Lung (tissue), 12 donors: Measurements from ENCODE around the gene ADAMTS4. TPM values are rescaled to one million over a fixed set of nuclear protein-coding genes. Genes with fewer than 3 reads are reported as not detected.
A peak's percentile ranks its signal among the peaks of the same experiment; 100 is the strongest.

Source experiments
- ATAC-seq: fragments of 200-7000 bp; cut with Tn5 transposase; one replicate; pipeline ENCODE4 v1.9.1; 2020; ENCODE audit warnings: moderate number of reproducible peaks; ENCODE audit not compliant: insufficient read depth, low FRiP score
- DNase-seq, 3 donors: peaks; one replicate each; pipeline ENCODE4 v3.0.0-alpha.2; 2013 to 2017
- H3K27ac ChIP-seq, 2 donors: one replicate each; pipeline ENCODE4 v1.5.1; 2013; ENCODE audit warnings: mild to moderate bottlenecking in 2 of 2, moderate library complexity in 2 of 2, control low read depth in 1 of 2, inconsistent platforms in 1 of 2, low read depth in 1 of 2, low read length in 1 of 2
- H3K27me3 ChIP-seq, 3 donors: one replicate each; pipeline ENCODE4 v1.5.1; 2013; ENCODE audit warnings: low read length in 2 of 3; ENCODE audit not compliant: control insufficient read depth in 3 of 3, insufficient read depth in 3 of 3
- H3K36me3 ChIP-seq, 4 donors: one replicate each; pipeline ENCODE4 v1.5.1; 2013; ENCODE audit warnings: low read length in 4 of 4, mild to moderate bottlenecking in 1 of 4, moderate library complexity in 1 of 4; ENCODE audit not compliant: control insufficient read depth in 4 of 4, insufficient read depth in 4 of 4
- H3K4me1 ChIP-seq, 5 donors: one replicate each; pipeline ENCODE4 v1.5.1; 2013; ENCODE audit warnings: low read length in 5 of 5, mild to moderate bottlenecking in 2 of 5, moderate library complexity in 1 of 5; ENCODE audit not compliant: control insufficient read depth in 5 of 5, insufficient read depth in 5 of 5
- H3K4me3 ChIP-seq: one replicate; pipeline ENCODE4 v1.5.1; 2013; ENCODE audit warnings: mild to moderate bottlenecking, control low read depth, moderate library complexity
- H3K9ac ChIP-seq, 2 donors: one replicate each; pipeline ENCODE4 v1.5.1; 2013; ENCODE audit warnings: low read length in 2 of 2, control low read depth in 1 of 2; ENCODE audit not compliant: insufficient read depth in 1 of 2
- H3K9me3 ChIP-seq, 4 donors: one replicate each; pipeline ENCODE4 v1.5.1; 2013; ENCODE audit warnings: low read length in 3 of 4, mild to moderate bottlenecking in 1 of 4, moderate library complexity in 1 of 4; ENCODE audit not compliant: control insufficient read depth in 4 of 4, insufficient read depth in 3 of 4
- WGBS, 2 donors: extraction: QIAGEN DNeasy Blood & Tissue Kit; methylation state at CpG; one replicate each; pipeline ENCODE4 v1.1.7; 2013; 5-methylcytosine and 5-hydroxymethylcytosine counted together
- polyA plus RNA-seq, 2 donors: library from polyadenylated mRNA; stranded (reverse); fragments of 200-250 nt; gene quantifications; one replicate each; pipeline ENCODE4 v1.2.1, GENCODE V29; 2013
- total RNA-seq, 2 donors: library from RNA; depleted of rRNA in 1 of 2; stranded (reverse); fragments of >200 nt in 1 of 2; gene quantifications; one replicate each; pipeline ENCODE4 v1.2.1, GENCODE V29; 2014 to 2021
- TF ChIP-seq, protein P1 (sequence below): IDR thresholded peaks from 2 replicates; pipeline ENCODE4 v1.5.1; 2012; ENCODE audit warnings: mild to moderate bottlenecking; ENCODE audit errors: control extremely low read depth, extremely low read depth
- donor health status: control.
- donor health status: control.
- donor health status: Bipolar disorder and iron deficiency.
- donor health status: healthy.
- donor health status: DM: yes; HTN: yes; CAD: no.

ADAMTS4 gene
- total and polyA plus RNA-seq, 4 donors: 2.3 to 22.3 (median 13.0) TPM

DNA sequence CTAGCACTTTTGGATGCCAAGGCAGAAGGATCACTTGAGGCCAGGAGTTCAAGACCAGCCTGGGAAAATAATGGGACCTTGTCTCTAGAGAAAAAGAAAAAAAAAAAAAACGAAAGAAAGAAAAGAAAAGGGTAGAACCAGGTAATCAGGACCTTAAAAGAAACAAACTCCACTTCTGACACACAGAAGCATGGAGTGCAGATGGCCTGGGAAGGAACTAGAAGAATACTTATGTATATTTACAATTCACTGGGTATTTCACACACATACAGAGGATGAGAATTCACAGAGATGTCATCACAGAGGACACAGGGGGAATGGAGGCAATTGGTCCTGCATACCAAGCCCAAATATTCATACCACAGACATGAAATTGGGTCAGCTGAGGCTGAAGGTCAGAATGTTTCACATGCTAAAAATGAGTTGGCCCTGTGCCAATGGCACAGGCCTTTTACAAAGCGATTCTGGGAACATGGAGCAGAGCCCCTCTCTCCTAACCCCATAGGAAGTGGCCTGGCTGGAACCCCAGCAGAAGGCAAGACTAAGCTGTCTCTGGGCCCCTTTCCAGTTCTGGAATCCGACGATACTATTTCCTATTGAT, 26.0 kb downstream of the ADAMTS4 start:
- H3K27ac ChIP-seq: peak overlapping the region; percentile 25 to 45
- no peaks in the 10 kb centered on the region for H3K9me3 ChIP-seq
- H3K4me3 ChIP-seq: no peak overlapping the region
- no peak overlapping the region for H3K9ac ChIP-seq
- 61 to 71% methylated on average over 4 of the region's 4 CpGs for WGBS, 2 donors
- no peaks in the 10 kb centered on the region for H3K27me3 ChIP-seq
- H3K4me1 ChIP-seq: peaks cover 0 to 19% (median 7%) of the 10 kb centered on the region in 5 donors
- no peak for DNase-seq
- no peak for ATAC-seq
- TF ChIP-seq, protein P1, sequence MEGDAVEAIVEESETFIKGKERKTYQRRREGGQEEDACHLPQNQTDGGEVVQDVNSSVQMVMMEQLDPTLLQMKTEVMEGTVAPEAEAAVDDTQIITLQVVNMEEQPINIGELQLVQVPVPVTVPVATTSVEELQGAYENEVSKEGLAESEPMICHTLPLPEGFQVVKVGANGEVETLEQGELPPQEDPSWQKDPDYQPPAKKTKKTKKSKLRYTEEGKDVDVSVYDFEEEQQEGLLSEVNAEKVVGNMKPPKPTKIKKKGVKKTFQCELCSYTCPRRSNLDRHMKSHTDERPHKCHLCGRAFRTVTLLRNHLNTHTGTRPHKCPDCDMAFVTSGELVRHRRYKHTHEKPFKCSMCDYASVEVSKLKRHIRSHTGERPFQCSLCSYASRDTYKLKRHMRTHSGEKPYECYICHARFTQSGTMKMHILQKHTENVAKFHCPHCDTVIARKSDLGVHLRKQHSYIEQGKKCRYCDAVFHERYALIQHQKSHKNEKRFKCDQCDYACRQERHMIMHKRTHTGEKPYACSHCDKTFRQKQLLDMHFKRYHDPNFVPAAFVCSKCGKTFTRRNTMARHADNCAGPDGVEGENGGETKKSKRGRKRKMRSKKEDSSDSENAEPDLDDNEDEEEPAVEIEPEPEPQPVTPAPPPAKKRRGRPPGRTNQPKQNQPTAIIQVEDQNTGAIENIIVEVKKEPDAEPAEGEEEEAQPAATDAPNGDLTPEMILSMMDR: no peak
- H3K36me3 ChIP-seq: peaks cover 7 to 47% (median 37%) of the 10 kb centered on the region in 4 donors

DNA sequence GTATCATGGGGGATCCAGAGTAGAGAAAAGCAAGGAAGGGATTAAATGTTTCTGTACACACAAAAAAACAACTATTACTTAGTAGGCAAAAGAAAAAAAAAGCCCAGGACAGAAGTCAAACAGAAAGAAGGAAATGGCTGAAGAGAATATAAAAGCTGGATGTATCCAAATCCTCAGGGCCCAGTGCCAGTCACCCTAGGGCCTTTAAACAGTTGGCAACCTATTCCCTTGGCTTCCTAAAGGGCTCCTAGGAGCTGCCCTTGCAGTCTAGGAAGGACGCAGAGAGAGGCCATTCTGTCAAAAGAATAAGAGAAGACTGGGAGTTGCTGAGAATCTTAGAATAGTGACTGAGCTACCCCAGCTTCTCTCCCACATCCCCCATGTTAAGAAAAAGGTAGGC, 26.5 kb downstream of the ADAMTS4 start:
- peaks cover 7 to 47% (median 37%) of the 10 kb centered on the region in 4 donors for H3K36me3 ChIP-seq
- ATAC-seq: no peak
- TF ChIP-seq, protein P1: no peak
- H3K27ac ChIP-seq: no peak overlapping the region
- H3K9me3 ChIP-seq: no peaks in the 10 kb centered on the region
- peaks cover 0 to 15% (median 8%) of the 10 kb centered on the region in 5 donors for H3K4me1 ChIP-seq
- no peak overlapping the region for H3K9ac ChIP-seq
- WGBS, 2 donors: 88 to 92% methylated on average over 1 of the region's 1 CpG
- H3K27me3 ChIP-seq: no peaks in the 10 kb centered on the region
- DNase-seq: no peak
- H3K4me3 ChIP-seq: no peak overlapping the region

DNA sequence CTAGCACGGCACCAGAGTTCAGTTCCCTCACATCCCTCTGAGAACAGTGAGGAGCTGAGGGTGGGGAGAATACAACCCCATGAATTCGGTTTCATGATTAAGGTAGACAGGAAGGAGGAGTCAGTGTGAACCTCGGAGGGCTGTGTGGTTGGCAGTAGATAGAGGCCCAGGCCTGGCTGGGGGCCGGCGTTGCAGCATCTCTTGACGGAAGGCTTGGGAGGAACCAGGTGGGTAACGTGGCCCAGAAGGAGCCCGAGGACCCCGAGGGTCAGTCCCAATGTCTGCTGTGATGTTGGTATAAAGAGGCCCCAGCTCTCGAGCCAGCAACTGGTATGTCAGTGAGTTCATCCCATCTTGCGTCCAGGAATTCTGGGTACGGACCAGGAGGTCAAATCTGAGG, 27.2 kb downstream of the ADAMTS4 start:
- no peak for ATAC-seq
- no peaks in the 10 kb centered on the region for H3K9me3 ChIP-seq
- H3K4me3 ChIP-seq: no peak overlapping the region
- DNase-seq: no peak
- peaks cover 7 to 44% (median 37%) of the 10 kb centered on the region in 4 donors for H3K36me3 ChIP-seq
- TF ChIP-seq, protein P1: no peak
- H3K9ac ChIP-seq: no peak overlapping the region
- peaks cover 0 to 18% (median 9%) of the 10 kb centered on the region in 5 donors for H3K4me1 ChIP-seq
- WGBS, 2 donors: 87 to 91% methylated on average over 12 of the region's 12 CpGs
- H3K27ac ChIP-seq: peak overlapping the region in 1 of 2 donors; percentile 9
- no peaks in the 10 kb centered on the region for H3K27me3 ChIP-seq

DNA sequence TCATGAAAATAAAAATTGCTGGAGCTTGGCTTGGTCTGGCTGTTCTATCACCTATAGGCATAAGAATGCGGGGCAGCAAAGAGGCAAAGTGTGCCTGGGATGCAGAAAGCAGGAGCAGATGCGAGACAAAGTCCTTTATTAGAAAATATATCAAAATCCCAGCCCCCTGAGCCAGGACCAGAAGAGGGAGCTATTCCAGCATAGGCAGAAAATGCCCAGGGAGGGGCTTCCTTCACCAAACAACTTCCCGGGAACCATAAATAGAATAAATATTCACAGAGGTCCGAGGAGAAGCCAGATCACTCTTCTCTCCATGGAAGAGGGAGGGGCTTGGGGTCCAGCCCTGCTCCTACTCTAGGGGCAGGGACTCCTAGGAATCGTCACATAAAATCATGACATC, 27.7 kb downstream of the ADAMTS4 start:
- Histone ChIP-seq H3K27ac (no peak overlapping the region), H3K36me3 (peaks cover 7 to 44% (median 37%) of the 10 kb centered on the region in 4 donors)

More for the DNA sequence above, 27.7 kb downstream of the ADAMTS4 start:
- DNase-seq (no peak), ATAC-seq (no peak)
- no peak overlapping the region for H3K9ac ChIP-seq
- H3K9me3 ChIP-seq: no peaks in the 10 kb centered on the region
- no peaks in the 10 kb centered on the region for H3K27me3 ChIP-seq
- peaks cover 0 to 13% (median 9%) of the 10 kb centered on the region in 5 donors for H3K4me1 ChIP-seq
- H3K4me3 ChIP-seq: no peak overlapping the region
- WGBS, 2 donors: 63 to 84% methylated on average over 5 of the region's 5 CpGs
- TF ChIP-seq, protein P1: no peak
